Measurements from ENCODE around the gene MTG1. TPM values are rescaled to one million over a fixed set of nuclear protein-coding genes. Genes with fewer than 3 reads are reported as not detected.

The MTG1 gene
- total and polyA plus RNA-seq, 2 donors (not counting 1 experiment from before 2014, with no cell fraction given) = 23.9 to 25.3 TPM

DNA sequence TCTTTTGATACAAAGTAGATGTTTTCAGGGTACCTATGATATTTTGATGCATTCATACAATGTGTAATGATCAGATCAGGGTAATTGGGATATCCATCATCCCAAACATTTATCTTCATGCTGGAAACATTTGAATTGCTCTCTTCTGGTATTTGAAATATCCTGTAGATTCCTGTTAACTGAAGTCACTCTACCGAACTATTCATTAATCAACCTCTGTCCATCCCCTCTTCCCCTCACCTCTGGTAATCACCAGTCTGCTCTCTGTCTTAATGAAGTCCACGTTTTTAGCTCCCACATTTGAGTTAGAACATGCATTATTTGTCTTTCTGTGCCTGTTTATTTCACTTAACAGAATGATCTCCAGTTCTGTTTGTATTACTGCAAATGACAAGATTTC is 11.3 kb downstream of the MTG1 start:
- H3K4me3 ChIP-seq (replicated peaks in 1 of 4; ENCODE audit: control extremely low read depth in 1 of 4, insufficient read depth in 1 of 4, low read depth in 3 of 4, low read length in 4 of 4) = no peak overlapping the region
- TF ChIP-seq, protein P1, sequence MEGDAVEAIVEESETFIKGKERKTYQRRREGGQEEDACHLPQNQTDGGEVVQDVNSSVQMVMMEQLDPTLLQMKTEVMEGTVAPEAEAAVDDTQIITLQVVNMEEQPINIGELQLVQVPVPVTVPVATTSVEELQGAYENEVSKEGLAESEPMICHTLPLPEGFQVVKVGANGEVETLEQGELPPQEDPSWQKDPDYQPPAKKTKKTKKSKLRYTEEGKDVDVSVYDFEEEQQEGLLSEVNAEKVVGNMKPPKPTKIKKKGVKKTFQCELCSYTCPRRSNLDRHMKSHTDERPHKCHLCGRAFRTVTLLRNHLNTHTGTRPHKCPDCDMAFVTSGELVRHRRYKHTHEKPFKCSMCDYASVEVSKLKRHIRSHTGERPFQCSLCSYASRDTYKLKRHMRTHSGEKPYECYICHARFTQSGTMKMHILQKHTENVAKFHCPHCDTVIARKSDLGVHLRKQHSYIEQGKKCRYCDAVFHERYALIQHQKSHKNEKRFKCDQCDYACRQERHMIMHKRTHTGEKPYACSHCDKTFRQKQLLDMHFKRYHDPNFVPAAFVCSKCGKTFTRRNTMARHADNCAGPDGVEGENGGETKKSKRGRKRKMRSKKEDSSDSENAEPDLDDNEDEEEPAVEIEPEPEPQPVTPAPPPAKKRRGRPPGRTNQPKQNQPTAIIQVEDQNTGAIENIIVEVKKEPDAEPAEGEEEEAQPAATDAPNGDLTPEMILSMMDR (conservative IDR thresholded peaks at IDR 0.05 in 1 of 2, IDR thresholded peaks at IDR 0.05 in 1 of 2; ENCODE audit: low read depth in 1 of 2, low read length in 2 of 2) = no peak
- no peak for TF ChIP-seq EZH2 (IDR thresholded peaks at IDR 0.05; ENCODE audit: low read length, missing control alignments)
- peaks cover 31% of the 10 kb centered on the region for H3K79me2 ChIP-seq (ENCODE audit: control insufficient read depth, insufficient read depth, low read length)
- no peak overlapping the region for H3K9ac ChIP-seq (ENCODE audit: insufficient read depth, low read length)
- H3K4me1 ChIP-seq (ENCODE audit: control insufficient read depth, extremely low read depth, insufficient read depth, low read length) = peaks cover 10% of the 10 kb centered on the region
- DNase-seq (ENCODE audit: low read depth in 2 of 2) = peak in 1 of 2 donors; percentile 64
- H2AFZ ChIP-seq (ENCODE audit: low read length) = no peak overlapping the region
- H3K27me3 ChIP-seq (ENCODE audit: control insufficient read depth, insufficient read depth, low read length) = no peaks in the 10 kb centered on the region
- H3K27ac ChIP-seq (ENCODE audit: insufficient read depth, low read length) = no peak overlapping the region
- H4K20me1 ChIP-seq (ENCODE audit: control insufficient read depth, extremely low read depth, insufficient read depth, low read length) = no peaks in the 10 kb centered on the region
- no peak overlapping the region for H3K4me2 ChIP-seq (ENCODE audit: extremely low read depth, insufficient read depth, low read length)
- peaks cover 17% of the 10 kb centered on the region for H3K36me3 ChIP-seq (ENCODE audit: control insufficient read depth, insufficient read depth, low read length)
- no peaks in the 10 kb centered on the region for H3K9me3 ChIP-seq (ENCODE audit: control insufficient read depth, insufficient read depth, low read depth, low read length)

DNA sequence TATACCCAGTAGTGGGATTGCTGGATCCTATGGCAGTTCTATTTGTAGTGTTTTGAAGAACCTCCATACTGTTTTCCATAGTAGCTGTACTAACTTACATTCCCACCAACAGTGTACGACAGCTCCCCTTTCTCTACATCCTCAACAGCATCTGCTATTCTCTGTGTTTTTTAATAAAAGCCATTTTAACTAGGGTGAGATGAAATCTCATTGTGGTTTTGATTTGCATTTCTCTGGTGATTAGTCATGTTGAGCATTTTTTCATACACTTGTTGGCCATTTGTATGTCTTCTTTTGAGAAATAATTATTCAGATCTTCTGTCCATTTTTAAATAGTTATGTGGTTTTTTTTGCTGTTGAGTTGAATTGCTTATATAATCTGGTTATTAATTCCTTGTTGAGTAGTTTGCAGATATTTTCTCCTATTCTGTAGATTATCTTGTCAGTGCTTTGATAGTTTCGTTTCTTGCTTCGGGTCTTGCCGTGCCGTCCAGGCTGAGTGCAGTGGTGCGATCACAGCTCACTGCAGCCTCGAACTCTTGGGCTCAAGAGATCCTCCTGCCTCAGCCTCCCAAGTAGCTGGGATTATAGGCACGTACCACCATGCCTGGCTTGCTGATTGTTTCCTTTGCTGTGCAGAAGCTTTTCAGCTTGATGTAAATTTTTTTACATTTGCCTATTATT is 12.0 kb downstream of the MTG1 start:
- TF ChIP-seq EZH2 (IDR thresholded peaks at IDR 0.05; ENCODE audit: low read length, missing control alignments) = no peak
- TF ChIP-seq, protein P1 (conservative IDR thresholded peaks at IDR 0.05 in 1 of 2, IDR thresholded peaks at IDR 0.05 in 1 of 2; ENCODE audit: low read depth in 1 of 2, low read length in 2 of 2) = no peak
- DNase-seq (ENCODE audit: low read depth in 2 of 2) = peak in 1 of 2 donors; percentile 72
- Histone ChIP-seq H3K4me1 (ENCODE audit: control insufficient read depth, extremely low read depth, insufficient read depth, low read length) (peaks cover 10% of the 10 kb centered on the region), H2AFZ (ENCODE audit: low read length) (no peak overlapping the region), H4K20me1 (ENCODE audit: control insufficient read depth, extremely low read depth, insufficient read depth, low read length) (no peaks in the 10 kb centered on the region), H3K4me2 (ENCODE audit: extremely low read depth, insufficient read depth, low read length) (no peak overlapping the region), H3K36me3 (ENCODE audit: control insufficient read depth, insufficient read depth, low read length) (peaks cover 17% of the 10 kb centered on the region), H3K27me3 (ENCODE audit: control insufficient read depth, insufficient read depth, low read length) (no peaks in the 10 kb centered on the region), H3K27ac (ENCODE audit: insufficient read depth, low read length) (no peak overlapping the region), H3K9ac (ENCODE audit: insufficient read depth, low read length) (no peak overlapping the region), H3K79me2 (ENCODE audit: control insufficient read depth, insufficient read depth, low read length) (peaks cover 30% of the 10 kb centered on the region), H3K4me3 (replicated peaks in 1 of 4; ENCODE audit: control extremely low read depth in 1 of 4, insufficient read depth in 1 of 4, low read depth in 3 of 4, low read length in 4 of 4) (no peak overlapping the region), H3K9me3 (ENCODE audit: control insufficient read depth, insufficient read depth, low read depth, low read length) (no peaks in the 10 kb centered on the region)

GRCh38 chr10:133411523-133412380 is 17.8 kb downstream of the MTG1 start:
- Histone ChIP-seq H3K4me2 (ENCODE audit: extremely low read depth, insufficient read depth, low read length) (no peak overlapping the region), H4K20me1 (ENCODE audit: control insufficient read depth, extremely low read depth, insufficient read depth, low read length) (no peaks in the 10 kb centered on the region), H3K4me3 (replicated peaks in 1 of 4; ENCODE audit: control extremely low read depth in 1 of 4, insufficient read depth in 1 of 4, low read depth in 3 of 4, low read length in 4 of 4) (no peak overlapping the region), H3K36me3 (ENCODE audit: control insufficient read depth, insufficient read depth, low read length) (peaks cover 1% of the 10 kb centered on the region), H2AFZ (ENCODE audit: low read length) (no peak overlapping the region), H3K4me1 (ENCODE audit: control insufficient read depth, extremely low read depth, insufficient read depth, low read length) (no peaks in the 10 kb centered on the region), H3K79me2 (ENCODE audit: control insufficient read depth, insufficient read depth, low read length) (peaks cover 29% of the 10 kb centered on the region), H3K9me3 (ENCODE audit: control insufficient read depth, insufficient read depth, low read depth, low read length) (no peaks in the 10 kb centered on the region), H3K27ac (ENCODE audit: insufficient read depth, low read length) (no peak overlapping the region), H3K9ac (ENCODE audit: insufficient read depth, low read length) (no peak overlapping the region), H3K27me3 (ENCODE audit: control insufficient read depth, insufficient read depth, low read length) (no peaks in the 10 kb centered on the region)
- no peak for TF ChIP-seq EZH2 (IDR thresholded peaks at IDR 0.05; ENCODE audit: low read length, missing control alignments)
- TF ChIP-seq, protein P1 (conservative IDR thresholded peaks at IDR 0.05 in 1 of 2, IDR thresholded peaks at IDR 0.05 in 1 of 2; ENCODE audit: low read depth in 1 of 2, low read length in 2 of 2) = no peak
- peak in 1 of 2 donors; percentile 81 for DNase-seq (ENCODE audit: low read depth in 2 of 2)

All from fibroblast of lung (primary cell).